Liver (tissue), 9 donors: ENCODE results near the gene BRAF. TPM values are rescaled to one million over a fixed set of nuclear protein-coding genes. Genes with fewer than 3 reads are reported as not detected.

Experiments used
- DNase-seq: peaks from one replicate; pipeline ENCODE4 v3.0.0-alpha.2; 2017; ENCODE audit warnings: low spot score
- H3K27ac ChIP-seq, 2 donors: one replicate each; pipeline ENCODE4 v1.7.0; 2013; ENCODE audit warnings: inconsistent platforms in 2 of 2, low read length in 2 of 2, control low read depth in 1 of 2, low read depth in 1 of 2, mild to moderate bottlenecking in 1 of 2
- H3K27me3 ChIP-seq, 4 donors: one replicate each; pipeline versions ENCODE4 v1.6.1 to v1.7.0; 2013; ENCODE audit warnings: low read length in 3 of 4, inconsistent platforms in 1 of 4, mild to moderate bottlenecking in 1 of 4, moderate library complexity in 1 of 4; ENCODE audit not compliant: control insufficient read depth in 4 of 4, insufficient read depth in 4 of 4
- H3K36me3 ChIP-seq, 4 donors: one replicate each; pipeline versions ENCODE4 v1.6.1 to v1.7.0; 2013; ENCODE audit warnings: low read length in 3 of 4, mild to moderate bottlenecking in 3 of 4, low read depth in 1 of 4, moderate library complexity in 1 of 4; ENCODE audit not compliant: control insufficient read depth in 4 of 4, insufficient read depth in 3 of 4
- H3K4me1 ChIP-seq, 4 donors: one replicate each; pipeline versions ENCODE4 v1.6.1 to v1.7.0; 2013; ENCODE audit warnings: low read length in 3 of 4, mild to moderate bottlenecking in 3 of 4, moderate library complexity in 1 of 4; ENCODE audit not compliant: control insufficient read depth in 4 of 4, insufficient read depth in 4 of 4
- H3K4me3 ChIP-seq, 3 donors: one replicate each; pipeline versions ENCODE4 v1.6.1 to v1.7.0; 2013; ENCODE audit warnings: low read length in 3 of 3, control low read depth in 1 of 3, low read depth in 1 of 3, mild to moderate bottlenecking in 1 of 3
- H3K9ac ChIP-seq, 2 donors: one replicate each; pipeline ENCODE4 v1.7.0; 2013; ENCODE audit warnings: low read length in 2 of 2, mild to moderate bottlenecking in 2 of 2, moderate library complexity in 2 of 2, control low read depth in 1 of 2, low read depth in 1 of 2
- H3K9me3 ChIP-seq, 4 donors: one replicate each; pipeline versions ENCODE4 v1.6.1 to v1.7.0; 2013; ENCODE audit warnings: low read length in 3 of 4; ENCODE audit not compliant: control insufficient read depth in 4 of 4
- CTCF ChIP-seq: fragments of 150-350 bp; IDR thresholded peaks from 2 replicates; pipeline ENCODE4 v1.5.1; 2017; ENCODE audit warnings: improper control_type of control experiment, low read depth, low read length; ENCODE audit not compliant: missing input control
- FOXA1 ChIP-seq: IDR thresholded peaks from 2 replicates; pipeline ENCODE4 v1.6.1; 2016; ENCODE audit warnings: antibody characterized with exemption
- FOXA2 ChIP-seq: IDR thresholded peaks from 2 replicates; pipeline ENCODE4 v1.6.1; 2016; ENCODE audit warnings: antibody characterized with exemption
- HNF4A ChIP-seq, 2 donors: conservative IDR thresholded peaks; 2 replicates each; pipeline ENCODE4 v1.6.1; 2016; ENCODE audit warnings: antibody characterized with exemption in 2 of 2, mild to moderate bottlenecking in 2 of 2
- HNF4G ChIP-seq: IDR thresholded peaks from 2 replicates; pipeline ENCODE4 v1.6.1; 2016; ENCODE audit warnings: antibody characterized with exemption
- NR2F2 ChIP-seq: IDR thresholded peaks from 2 replicates; pipeline ENCODE4 v1.6.1; 2016; ENCODE audit warnings: antibody characterized with exemption
- RAD21 ChIP-seq, 2 donors: IDR thresholded peaks; 2 replicates each; pipeline ENCODE4 v1.6.1; 2016; ENCODE audit warnings: antibody characterized with exemption in 2 of 2, mild to moderate bottlenecking in 2 of 2
- REST ChIP-seq: IDR thresholded peaks from 2 replicates; pipeline ENCODE4 v1.6.1; 2016; ENCODE audit warnings: antibody characterized with exemption, mild to moderate bottlenecking
- RXRA ChIP-seq, 2 donors: IDR thresholded peaks; 2 replicates each; pipeline ENCODE4 v1.6.1; 2017 to 2018; ENCODE audit warnings: antibody characterized with exemption in 2 of 2, mild to moderate bottlenecking in 1 of 2
- TAF1 ChIP-seq: conservative IDR thresholded peaks from 2 replicates; pipeline ENCODE4 v1.6.1; 2016; ENCODE audit warnings: antibody characterized with exemption, mild to moderate bottlenecking
- YY1 ChIP-seq: IDR thresholded peaks from 2 replicates; pipeline ENCODE4 v1.6.1; 2016; ENCODE audit warnings: antibody characterized with exemption, mild to moderate bottlenecking
- WGBS: extraction: QIAGEN DNeasy Blood & Tissue Kit; methylation state at CpG from one replicate; pipeline ENCODE4 v1.1.7; 2013; 5-methylcytosine and 5-hydroxymethylcytosine counted together
- polyA plus RNA-seq, 2 donors: library from polyadenylated mRNA; stranded (reverse) in 1 of 2; unstranded in 1 of 2; fragments of 200-250 nt in 1 of 2; fragments of >200 nt in 1 of 2; fragmentation: Nextera tagmentation in 1 of 2; extraction: Ambion mirVana in 1 of 2; gene quantifications; one replicate each; pipeline versions ENCODE4 v1.2.1 to v1.2.3, GENCODE V29; 2013 to 2015
- total RNA-seq, 2 donors: library from RNA; depleted of rRNA; stranded (reverse); fragments of >200 nt; gene quantifications; one replicate each; pipeline ENCODE4 v1.2.3, GENCODE V29; 2014
- TF ChIP-seq, protein P1 (sequence below): IDR thresholded peaks from 2 replicates; pipeline ENCODE4 v1.6.1; 2016; ENCODE audit warnings: antibody characterized with exemption
- TF ChIP-seq, protein P2 (sequence below): IDR thresholded peaks from 2 replicates; pipeline ENCODE4 v1.6.1; 2016; ENCODE audit warnings: antibody characterized with exemption
- donor health status: healthy.
- donor health status: healthy.
- donor health status: healthy.
- donor health status: healthy.
- donor health status: healthy.

BRAF gene
- total and polyA plus RNA-seq, 4 donors = 2.6 to 21.9 (median 14.0) TPM

DNA sequence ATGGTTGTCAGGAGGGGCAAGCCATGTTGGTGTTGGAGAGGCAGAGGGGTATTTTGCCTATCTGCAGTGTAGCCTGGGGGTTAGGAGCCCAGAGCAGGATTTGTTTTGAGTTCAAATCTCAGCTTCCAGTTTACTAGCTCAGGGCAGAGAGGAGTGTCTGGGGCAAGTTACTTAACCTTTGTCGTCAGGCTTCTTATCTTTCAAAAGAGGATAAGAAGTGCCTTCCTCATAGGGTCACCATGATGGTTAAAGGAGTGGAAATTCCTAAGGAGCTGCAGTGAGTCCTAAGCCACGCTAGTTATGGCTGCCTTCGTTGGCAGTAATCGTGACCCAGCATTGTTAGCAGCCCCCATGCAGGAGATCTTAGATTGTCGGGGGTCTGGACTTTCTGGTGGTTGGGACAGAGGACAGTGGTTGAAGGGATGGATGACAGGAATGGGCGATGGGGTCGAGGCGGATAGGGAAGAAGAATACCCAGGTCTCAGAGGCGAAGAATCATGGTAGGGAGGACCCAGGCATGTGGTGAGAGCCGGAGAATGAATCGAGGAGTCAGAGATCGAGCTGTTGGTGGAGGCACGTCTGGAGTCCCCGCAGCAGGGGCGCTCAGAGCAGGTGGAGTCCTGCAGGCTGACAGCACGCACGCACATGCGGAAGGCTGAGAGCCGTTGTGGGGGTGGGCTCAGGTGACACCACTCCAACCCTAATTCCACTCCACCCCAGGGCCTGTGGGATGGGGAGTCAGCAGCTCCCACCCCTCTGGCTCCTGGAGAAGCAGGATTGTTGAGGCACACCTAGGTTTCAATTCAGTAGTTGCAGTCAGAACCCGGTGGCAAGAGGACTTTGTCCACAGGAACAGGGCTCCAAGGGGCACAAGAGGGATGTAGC lies 240.4 kb downstream of the BRAF start:
- no peak for DNase-seq
- Histone ChIP-seq H3K27ac (no peak overlapping the region), H3K4me3 (no peak overlapping the region), H3K4me1 (peaks cover 0 to 6% (median 3%) of the 10 kb centered on the region in 4 donors), H3K9me3 (no peaks in the 10 kb centered on the region), H3K36me3 (peaks cover 0 to 18% (median 4%) of the 10 kb centered on the region in 4 donors), H3K9ac (no peak overlapping the region), H3K27me3 (no peaks in the 10 kb centered on the region)
- TF ChIP-seq FOXA1 (no peak), HNF4A (conservative IDR thresholded peaks at IDR 0.05) (no peak), TAF1 (no peak), CTCF (no peak), RAD21 (IDR thresholded peaks at IDR 0.05) (no peak), NR2F2 (no peak), REST (no peak), HNF4G (no peak), FOXA2 (no peak)
- TF ChIP-seq, protein P1, sequence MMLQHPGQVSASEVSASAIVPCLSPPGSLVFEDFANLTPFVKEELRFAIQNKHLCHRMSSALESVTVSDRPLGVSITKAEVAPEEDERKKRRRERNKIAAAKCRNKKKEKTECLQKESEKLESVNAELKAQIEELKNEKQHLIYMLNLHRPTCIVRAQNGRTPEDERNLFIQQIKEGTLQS = no peak
- TF ChIP-seq, protein P2, sequence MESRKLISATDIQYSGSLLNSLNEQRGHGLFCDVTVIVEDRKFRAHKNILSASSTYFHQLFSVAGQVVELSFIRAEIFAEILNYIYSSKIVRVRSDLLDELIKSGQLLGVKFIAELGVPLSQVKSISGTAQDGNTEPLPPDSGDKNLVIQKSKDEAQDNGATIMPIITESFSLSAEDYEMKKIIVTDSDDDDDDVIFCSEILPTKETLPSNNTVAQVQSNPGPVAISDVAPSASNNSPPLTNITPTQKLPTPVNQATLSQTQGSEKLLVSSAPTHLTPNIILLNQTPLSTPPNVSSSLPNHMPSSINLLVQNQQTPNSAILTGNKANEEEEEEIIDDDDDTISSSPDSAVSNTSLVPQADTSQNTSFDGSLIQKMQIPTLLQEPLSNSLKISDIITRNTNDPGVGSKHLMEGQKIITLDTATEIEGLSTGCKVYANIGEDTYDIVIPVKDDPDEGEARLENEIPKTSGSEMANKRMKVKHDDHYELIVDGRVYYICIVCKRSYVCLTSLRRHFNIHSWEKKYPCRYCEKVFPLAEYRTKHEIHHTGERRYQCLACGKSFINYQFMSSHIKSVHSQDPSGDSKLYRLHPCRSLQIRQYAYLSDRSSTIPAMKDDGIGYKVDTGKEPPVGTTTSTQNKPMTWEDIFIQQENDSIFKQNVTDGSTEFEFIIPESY = no peak
- 95% methylated on average over 20 of the region's 20 CpGs for WGBS

GRCh38 chr7:140683657-140684056 lies 241.1 kb downstream of the BRAF start:
- WGBS = 96% methylated on average over 3 of the region's 3 CpGs

More at GRCh38 chr7:140683657-140684056, 241.1 kb downstream of the BRAF start:
- Histone ChIP-seq H3K36me3 (peaks cover 0 to 21% (median 7%) of the 10 kb centered on the region in 4 donors), H3K9me3 (no peaks in the 10 kb centered on the region), H3K27me3 (no peaks in the 10 kb centered on the region), H3K9ac (no peak overlapping the region), H3K27ac (no peak overlapping the region), H3K4me3 (no peak overlapping the region), H3K4me1 (peaks cover 0 to 6% (median 3%) of the 10 kb centered on the region in 4 donors)
- TF ChIP-seq, protein P1 = no peak
- no peak for TF ChIP-seq REST
- no peak for TF ChIP-seq RAD21 (IDR thresholded peaks at IDR 0.05)
- no peak for TF ChIP-seq YY1
- TF ChIP-seq, protein P2 = no peak
- TF ChIP-seq HNF4G = no peak
- no peak for TF ChIP-seq RXRA (IDR thresholded peaks at IDR 0.05)
- no peak for DNase-seq
